Liver (tissue), 9 donors: ENCODE measurements around the gene ZNF775. TPM values are rescaled to one million over a fixed set of nuclear protein-coding genes. Genes with fewer than 3 reads are reported as not detected.

ENCODE experiments used
- DNase-seq: peaks from one replicate; pipeline ENCODE4 v3.0.0-alpha.2; 2017; ENCODE audit warnings: low spot score
- H3K27ac ChIP-seq, 2 donors: one replicate each; pipeline ENCODE4 v1.7.0; 2013; ENCODE audit warnings: inconsistent platforms in 2 of 2, low read length in 2 of 2, control low read depth in 1 of 2, low read depth in 1 of 2, mild to moderate bottlenecking in 1 of 2
- H3K27me3 ChIP-seq, 4 donors: one replicate each; pipeline versions ENCODE4 v1.6.1 to v1.7.0; 2013; ENCODE audit warnings: low read length in 3 of 4, inconsistent platforms in 1 of 4, mild to moderate bottlenecking in 1 of 4, moderate library complexity in 1 of 4; ENCODE audit not compliant: control insufficient read depth in 4 of 4, insufficient read depth in 4 of 4
- H3K36me3 ChIP-seq, 4 donors: one replicate each; pipeline versions ENCODE4 v1.6.1 to v1.7.0; 2013; ENCODE audit warnings: low read length in 3 of 4, mild to moderate bottlenecking in 3 of 4, low read depth in 1 of 4, moderate library complexity in 1 of 4; ENCODE audit not compliant: control insufficient read depth in 4 of 4, insufficient read depth in 3 of 4
- H3K4me1 ChIP-seq, 4 donors: one replicate each; pipeline versions ENCODE4 v1.6.1 to v1.7.0; 2013; ENCODE audit warnings: low read length in 3 of 4, mild to moderate bottlenecking in 3 of 4, moderate library complexity in 1 of 4; ENCODE audit not compliant: control insufficient read depth in 4 of 4, insufficient read depth in 4 of 4
- H3K4me3 ChIP-seq, 3 donors: one replicate each; pipeline versions ENCODE4 v1.6.1 to v1.7.0; 2013; ENCODE audit warnings: low read length in 3 of 3, control low read depth in 1 of 3, low read depth in 1 of 3, mild to moderate bottlenecking in 1 of 3
- H3K9ac ChIP-seq, 2 donors: one replicate each; pipeline ENCODE4 v1.7.0; 2013; ENCODE audit warnings: low read length in 2 of 2, mild to moderate bottlenecking in 2 of 2, moderate library complexity in 2 of 2, control low read depth in 1 of 2, low read depth in 1 of 2
- H3K9me3 ChIP-seq, 4 donors: one replicate each; pipeline versions ENCODE4 v1.6.1 to v1.7.0; 2013; ENCODE audit warnings: low read length in 3 of 4; ENCODE audit not compliant: control insufficient read depth in 4 of 4
- EGR1 ChIP-seq, 2 donors: IDR thresholded peaks; 2 replicates each; pipeline ENCODE4 v1.6.1; 2016 to 2018; ENCODE audit warnings: antibody characterized with exemption in 2 of 2, low read depth in 2 of 2
- FOXA1 ChIP-seq: IDR thresholded peaks from 2 replicates; pipeline ENCODE4 v1.6.1; 2016; ENCODE audit warnings: antibody characterized with exemption
- MAX ChIP-seq: IDR thresholded peaks from 2 replicates; pipeline ENCODE4 v1.6.1; 2016; ENCODE audit warnings: antibody characterized with exemption
- WGBS: extraction: QIAGEN DNeasy Blood & Tissue Kit; methylation state at CpG from one replicate; pipeline ENCODE4 v1.1.7; 2013; 5-methylcytosine and 5-hydroxymethylcytosine counted together
- polyA plus RNA-seq, 2 donors: library from polyadenylated mRNA; stranded (reverse) in 1 of 2; unstranded in 1 of 2; fragments of 200-250 nt in 1 of 2; fragments of >200 nt in 1 of 2; fragmentation: Nextera tagmentation in 1 of 2; extraction: Ambion mirVana in 1 of 2; gene quantifications; one replicate each; pipeline versions ENCODE4 v1.2.1 to v1.2.3, GENCODE V29; 2013 to 2015
- total RNA-seq, 2 donors: library from RNA; depleted of rRNA; stranded (reverse); fragments of >200 nt; gene quantifications; one replicate each; pipeline ENCODE4 v1.2.3, GENCODE V29; 2014
- TF ChIP-seq, protein P1 (sequence below): fragments of 150-350 bp; IDR thresholded peaks from 2 replicates; pipeline ENCODE4 v1.5.1; 2017; ENCODE audit warnings: improper control_type of control experiment, low read depth, low read length; ENCODE audit not compliant: missing input control
- TF ChIP-seq, protein P2 (sequence below): IDR thresholded peaks from 2 replicates; pipeline ENCODE4 v1.6.1; 2016; ENCODE audit warnings: antibody characterized with exemption
- donor health status: healthy.
- donor health status: healthy.
- donor health status: healthy.
- donor health status: healthy.
- donor health status: healthy.

ZNF775 gene
- total and polyA plus RNA-seq, 4 donors, result 0.08 to 3.1 (median 0.52) TPM

GRCh38 chr7:150371131-150371995 lies 7.8 kb upstream of the ZNF775 start:
- Histone ChIP-seq H3K36me3 (peaks cover 6 to 21% (median 17%) of the 10 kb centered on the region in 4 donors), H3K9ac (no peak overlapping the region), H3K27me3 (no peaks in the 10 kb centered on the region), H3K27ac (peak overlapping the region; percentile 98 to 99), H3K4me3 (no peak overlapping the region), H3K9me3 (no peaks in the 10 kb centered on the region), H3K4me1 (peaks cover 10 to 59% (median 42%) of the 10 kb centered on the region in 4 donors)
- DNase-seq, result no peak
- WGBS, result 85% methylated on average over 48 of the region's 48 CpGs
- no peak for TF ChIP-seq MAX
- TF ChIP-seq, protein P1, sequence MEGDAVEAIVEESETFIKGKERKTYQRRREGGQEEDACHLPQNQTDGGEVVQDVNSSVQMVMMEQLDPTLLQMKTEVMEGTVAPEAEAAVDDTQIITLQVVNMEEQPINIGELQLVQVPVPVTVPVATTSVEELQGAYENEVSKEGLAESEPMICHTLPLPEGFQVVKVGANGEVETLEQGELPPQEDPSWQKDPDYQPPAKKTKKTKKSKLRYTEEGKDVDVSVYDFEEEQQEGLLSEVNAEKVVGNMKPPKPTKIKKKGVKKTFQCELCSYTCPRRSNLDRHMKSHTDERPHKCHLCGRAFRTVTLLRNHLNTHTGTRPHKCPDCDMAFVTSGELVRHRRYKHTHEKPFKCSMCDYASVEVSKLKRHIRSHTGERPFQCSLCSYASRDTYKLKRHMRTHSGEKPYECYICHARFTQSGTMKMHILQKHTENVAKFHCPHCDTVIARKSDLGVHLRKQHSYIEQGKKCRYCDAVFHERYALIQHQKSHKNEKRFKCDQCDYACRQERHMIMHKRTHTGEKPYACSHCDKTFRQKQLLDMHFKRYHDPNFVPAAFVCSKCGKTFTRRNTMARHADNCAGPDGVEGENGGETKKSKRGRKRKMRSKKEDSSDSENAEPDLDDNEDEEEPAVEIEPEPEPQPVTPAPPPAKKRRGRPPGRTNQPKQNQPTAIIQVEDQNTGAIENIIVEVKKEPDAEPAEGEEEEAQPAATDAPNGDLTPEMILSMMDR, result no peak

DNA sequence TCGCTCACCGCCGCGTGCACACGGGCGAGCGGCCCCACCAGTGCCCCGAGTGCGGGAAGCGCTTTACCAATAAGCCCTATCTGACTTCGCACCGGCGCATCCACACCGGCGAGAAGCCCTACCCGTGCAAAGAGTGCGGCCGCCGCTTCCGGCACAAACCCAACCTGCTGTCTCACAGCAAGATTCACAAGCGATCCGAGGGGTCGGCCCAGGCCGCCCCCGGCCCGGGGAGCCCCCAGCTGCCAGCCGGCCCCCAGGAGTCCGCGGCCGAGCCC lies 7.2 kb upstream of the ZNF775 start:
- Histone ChIP-seq H3K27me3 (no peaks in the 10 kb centered on the region), H3K9me3 (no peaks in the 10 kb centered on the region), H3K4me1 (peaks cover 14 to 64% (median 47%) of the 10 kb centered on the region in 4 donors), H3K4me3 (no peak overlapping the region), H3K36me3 (peaks cover 6 to 21% (median 17%) of the 10 kb centered on the region in 4 donors), H3K9ac (no peak overlapping the region), H3K27ac (no peak overlapping the region)
- TF ChIP-seq, protein P2, sequence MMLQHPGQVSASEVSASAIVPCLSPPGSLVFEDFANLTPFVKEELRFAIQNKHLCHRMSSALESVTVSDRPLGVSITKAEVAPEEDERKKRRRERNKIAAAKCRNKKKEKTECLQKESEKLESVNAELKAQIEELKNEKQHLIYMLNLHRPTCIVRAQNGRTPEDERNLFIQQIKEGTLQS, result no peak
- DNase-seq, result no peak
- 84% methylated on average over 30 of the region's 30 CpGs for WGBS

GRCh38 chr7:150372271-150373048 lies 6.7 kb upstream of the ZNF775 start:
- Histone ChIP-seq H3K4me1 (peaks cover 18 to 66% (median 49%) of the 10 kb centered on the region in 4 donors), H3K36me3 (peaks cover 6 to 21% (median 17%) of the 10 kb centered on the region in 4 donors), H3K4me3 (no peak overlapping the region)

More at GRCh38 chr7:150372271-150373048, 6.7 kb upstream of the ZNF775 start:
- WGBS, result 84% methylated on average over 79 of the region's 79 CpGs
- Histone ChIP-seq H3K27ac (no peak overlapping the region), H3K27me3 (no peaks in the 10 kb centered on the region), H3K9me3 (no peaks in the 10 kb centered on the region), H3K9ac (no peak overlapping the region)
- no peak for TF ChIP-seq EGR1 (IDR thresholded peaks at IDR 0.05; ENCODE audit: low read depth in 2 of 2)
- TF ChIP-seq FOXA1, result no peak
- TF ChIP-seq, protein P2, result no peak
- DNase-seq, result no peak
